Motor neuron (in vitro differentiated cells): ENCODE measurements around the gene RBM15. TPM values are rescaled to one million over a fixed set of nuclear protein-coding genes. Genes with fewer than 3 reads are reported as not detected.

Experiments used
- ATAC-seq, 8 experiments: fragments of 200-7000 bp; cut with Tn5 transposase; replicated peaks in 6 of 8; 2 replicates each; pipeline ENCODE4 v1.8.0; 2021; ENCODE audit warnings: mild to moderate bottlenecking in 8 of 8, moderate library complexity in 8 of 8
- H3K27ac ChIP-seq, 2 donors: fragments of 250-450 bp; sonication (Bioruptor Pico); 2 replicates each; pipeline ENCODE4 v1.9.0; 2021; ENCODE audit warnings: antibody characterized with exemption in 2 of 2, mild to moderate bottlenecking in 2 of 2, moderate library complexity in 1 of 2
- H3K4me1 ChIP-seq, 2 donors: fragments of 250-450 bp; sonication (Bioruptor Pico); replicated peaks in 1 of 2; 2 replicates each; pipeline ENCODE4 v1.6.1; 2021; ENCODE audit warnings: antibody characterized with exemption in 2 of 2, mild to moderate bottlenecking in 2 of 2, moderate library complexity in 1 of 2
- H3K4me3 ChIP-seq, 5 donors: fragments of 250-450 bp; sonication (Bioruptor Pico); 2 replicates each; pipeline ENCODE4 v1.9.0; 2021; ENCODE audit warnings: antibody characterized with exemption in 5 of 5, mild to moderate bottlenecking in 5 of 5, moderate library complexity in 4 of 5
- WGBS, 10 experiments: fragments of 450-650 bp; shearing (Covaris generic); methylation state at CpG; one replicate each; pipeline ENCODE4 v1.0.0; 2022; 5-methylcytosine and 5-hydroxymethylcytosine counted together
- in situ Hi-C, 9 experiments: fragments of 400-800 bp; cut with MboI; loops; one replicate each; pipeline ENCODE4 v1.15.0; 2021; ENCODE audit warnings: low sequenced_read_pairs in 9 of 9, low pct_unique_long_range_greater_than_20kb in 2 of 9; ENCODE audit not compliant: unreplicated experiment in 9 of 9
- total RNA-seq, 8 experiments: library from RNA; unstranded; fragments of 300-600 nt; gene quantifications; 2 replicates each; pipeline versions ENCODE4 v1.2.3 to v1.2.4, GENCODE V29; 2022

Gene RBM15
- total RNA-seq, 8 experiments from 2014 or later, result 17.9 to 49.7 (median 36.7) TPM

GRCh38 chr1:110370827-110371226 is 31.6 kb downstream of the RBM15 start:
- peak in 7 of 8 experiments; percentile 61 to 92 (median 73) for ATAC-seq
- Histone ChIP-seq H3K4me3 (no peak overlapping the region), H3K27ac (no peak overlapping the region), H3K4me1 (no peaks in the 10 kb centered on the region)
- in situ Hi-C loops, result no loop called here
- 0 to 86% (median 62%) methylated on average over 1 of the region's 1 CpG; no CpG with 5 or more reads in 2 of the 10 experiments for WGBS, 10 experiments

GRCh38 chr1:110375490-110375889 is 36.3 kb downstream of the RBM15 start:
- Histone ChIP-seq H3K4me1 (no peaks in the 10 kb centered on the region), H3K27ac (no peak overlapping the region), H3K4me3 (no peak overlapping the region)
- 86 to 100% (median 100%) methylated on average over 1 of the region's 1 CpG; no CpG with 5 or more reads in 3 of the 10 experiments for WGBS, 10 experiments
- in situ Hi-C loops, result no loop called here
- no peak for ATAC-seq

GRCh38 chr1:110380672-110381283 is 41.6 kb downstream of the RBM15 start:
- Histone ChIP-seq H3K27ac (no peak overlapping the region), H3K4me1 (no peaks in the 10 kb centered on the region), H3K4me3 (no peak overlapping the region)
- WGBS, 10 experiments, result 80 to 98% (median 91%) methylated on average over 4 to 10 of the region's 10 CpGs
- no peak for ATAC-seq
- in situ Hi-C loops, result no loop called here

DNA sequence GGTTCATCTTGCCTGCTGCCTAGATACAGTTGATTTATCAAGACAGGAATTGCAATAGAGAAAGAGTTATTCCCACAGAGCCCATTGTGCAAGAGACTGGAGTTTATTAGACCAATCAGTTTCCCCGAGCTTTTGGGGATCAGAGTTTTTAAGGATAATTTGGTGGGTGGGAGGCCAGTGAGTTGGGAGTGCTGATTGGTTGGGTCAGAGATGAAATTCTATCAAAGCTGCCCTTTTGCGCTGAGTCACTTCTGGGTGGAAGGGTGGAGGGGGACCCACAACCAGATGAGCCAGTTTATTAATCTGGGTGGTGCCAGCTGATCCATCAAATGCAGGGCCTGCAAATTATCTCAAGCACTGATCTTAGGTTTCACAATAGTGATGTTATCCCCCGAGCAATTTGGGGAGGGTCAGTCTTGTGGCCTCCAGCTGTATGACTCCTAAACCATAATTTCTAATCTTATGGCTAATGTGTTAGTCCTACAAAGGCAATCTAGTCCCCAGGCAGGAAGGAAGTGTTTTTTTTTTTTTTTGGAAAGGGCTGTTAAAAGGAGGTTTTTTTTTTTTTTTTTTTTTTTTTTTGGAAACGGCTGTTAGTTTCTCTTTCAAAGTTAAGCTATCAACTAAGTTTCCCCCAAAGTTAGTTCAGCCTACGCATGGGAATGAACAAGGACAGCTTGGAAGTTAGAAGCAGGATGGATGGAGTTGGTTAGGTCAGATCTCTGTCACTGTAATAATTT is 44.2 kb downstream of the RBM15 start:
- H3K4me1 ChIP-seq, result no peaks in the 10 kb centered on the region
- 64 to 100% (median 82%) methylated on average over 1 to 5 of the region's 5 CpGs for WGBS, 10 experiments
- H3K4me3 ChIP-seq, result no peak overlapping the region
- peak in 3 of 8 experiments; percentile 27 to 93 (median 90) for ATAC-seq
- H3K27ac ChIP-seq, result no peak overlapping the region
- in situ Hi-C loops, result no loop called here

GRCh38 chr1:110384581-110385321 is 45.6 kb downstream of the RBM15 start:
- no peak overlapping the region for H3K4me3 ChIP-seq
- no peak for ATAC-seq
- in situ Hi-C loops, result no loop called here
- 93 to 100% (median 97%) methylated on average over 1 to 16 of the region's 19 CpGs; no CpG with 5 or more reads in 2 of the 10 experiments for WGBS, 10 experiments
- H3K27ac ChIP-seq, result no peak overlapping the region
- no peaks in the 10 kb centered on the region for H3K4me1 ChIP-seq

DNA sequence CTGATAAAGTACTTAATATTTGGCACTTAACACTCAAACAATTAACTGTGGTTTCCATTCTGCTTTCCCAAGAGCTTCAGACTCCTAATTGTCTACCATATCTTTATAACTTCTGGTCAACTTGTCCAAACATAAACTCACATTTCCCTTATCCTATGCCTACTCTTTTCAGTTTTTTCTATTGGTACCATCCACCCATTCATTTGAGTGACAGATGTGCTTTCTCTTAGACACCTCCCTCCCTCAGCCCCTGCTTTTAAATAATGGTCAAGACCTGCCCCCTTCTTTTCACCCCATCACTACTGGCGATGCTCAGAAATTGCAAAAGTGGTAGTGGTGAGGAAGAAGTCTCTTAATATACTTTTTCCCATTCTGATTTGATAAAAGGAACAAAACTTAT is 46.2 kb downstream of the RBM15 start:
- no peak for ATAC-seq
- Histone ChIP-seq H3K27ac (no peak overlapping the region), H3K4me3 (no peak overlapping the region), H3K4me1 (no peaks in the 10 kb centered on the region)
- in situ Hi-C loops, result no loop called here
- 80 to 100% (median 100%) methylated on average over 1 of the region's 1 CpG; no CpG with 5 or more reads in 3 of the 10 experiments for WGBS, 10 experiments

- no peak for ATAC-seq
- peaks cover 0 to 3% of the 10 kb centered on the region in 2 donors for H3K4me1 ChIP-seq
- no peak overlapping the region for H3K27ac ChIP-seq
- 91 to 100% (median 100%) methylated on average over 1 of the region's 1 CpG; no CpG with 5 or more reads in 3 of the 10 experiments for WGBS, 10 experiments
- H3K4me3 ChIP-seq, result no peak overlapping the region
- in situ Hi-C loops, result no loop called here
Observed at GRCh38 chr1:110387048-110387754, 48.0 kb downstream of the RBM15 start.

DNA sequence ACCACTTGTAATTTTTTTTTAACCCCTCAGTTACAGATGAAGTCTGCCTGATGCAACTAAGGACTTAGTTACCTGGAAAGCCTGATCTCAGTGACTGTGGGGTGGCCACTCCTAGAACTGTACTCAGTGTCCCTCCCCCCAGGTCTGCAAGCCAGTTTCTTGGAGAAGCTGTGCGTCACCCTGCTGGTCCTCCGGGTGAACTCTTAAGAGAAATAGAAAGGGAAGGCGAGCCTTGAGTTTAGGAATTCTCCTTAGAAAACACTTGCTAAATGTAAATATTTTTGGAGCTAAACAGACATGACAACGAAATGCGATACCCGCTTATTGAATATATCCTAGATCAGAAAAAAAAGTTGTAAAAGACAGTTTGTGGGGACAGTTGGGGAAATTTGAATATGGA is 50.9 kb downstream of the RBM15 start:
- Histone ChIP-seq H3K4me3 (no peak overlapping the region), H3K27ac (no peak overlapping the region), H3K4me1 (peaks cover 0 to 3% of the 10 kb centered on the region in 2 donors)
- peak in 3 of 8 experiments; percentile 62 to 72 (median 65) for ATAC-seq
- in situ Hi-C loops, result no loop called here
- WGBS, 10 experiments, result 7 to 89% (median 86%) methylated on average over 3 to 6 of the region's 6 CpGs

DNA sequence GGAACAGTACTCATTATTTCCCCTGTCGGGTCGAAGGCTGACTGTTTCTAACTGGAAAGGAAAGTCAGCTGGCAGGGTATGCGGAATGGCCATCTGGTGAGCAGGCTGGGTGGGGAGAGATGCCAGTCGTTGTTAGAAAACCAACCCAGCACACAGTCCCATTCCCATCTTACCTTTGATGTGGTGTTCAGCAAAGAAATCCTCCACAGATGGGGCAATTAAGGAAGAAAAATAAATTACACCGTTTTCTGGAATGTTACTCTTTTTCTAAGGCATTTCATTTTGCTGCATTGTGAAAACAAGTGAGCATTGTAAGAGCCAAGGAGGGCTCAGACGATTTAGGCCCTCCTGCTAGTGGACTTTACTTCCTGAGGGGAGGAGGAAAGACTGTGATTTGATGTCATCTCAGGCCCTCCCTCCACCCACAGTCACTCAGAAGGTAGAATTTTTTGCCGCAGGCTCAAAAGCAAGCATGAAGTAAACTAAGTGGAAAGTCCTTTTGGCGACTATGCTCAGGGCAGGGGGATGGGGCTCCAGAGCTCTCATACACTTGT is 51.6 kb downstream of the RBM15 start, which contains the start of gene SLC16A4:
SLC16A4 (minus strand) TSS at position 335 of the 554 bp plus-strand sequence. CDS start 1,703 bp downstream, outside the sequence.
- in situ Hi-C loops, result no loop called here
- Histone ChIP-seq H3K4me3 (no peak within 1 kb of the TSS), H3K4me1 (peaks cover 0 to 3% of the 10 kb centered on the region in 2 donors), H3K27ac (no peak within 1 kb of the TSS)
- ATAC-seq, result peak in 7 of 8 experiments; percentile 16 to 86 (median 57)
- 0 to 67% (median 23%) methylated on average over 1 to 8 of the region's 8 CpGs; no CpG with 5 or more reads in 2 of the 10 experiments for WGBS, 10 experiments

DNA sequence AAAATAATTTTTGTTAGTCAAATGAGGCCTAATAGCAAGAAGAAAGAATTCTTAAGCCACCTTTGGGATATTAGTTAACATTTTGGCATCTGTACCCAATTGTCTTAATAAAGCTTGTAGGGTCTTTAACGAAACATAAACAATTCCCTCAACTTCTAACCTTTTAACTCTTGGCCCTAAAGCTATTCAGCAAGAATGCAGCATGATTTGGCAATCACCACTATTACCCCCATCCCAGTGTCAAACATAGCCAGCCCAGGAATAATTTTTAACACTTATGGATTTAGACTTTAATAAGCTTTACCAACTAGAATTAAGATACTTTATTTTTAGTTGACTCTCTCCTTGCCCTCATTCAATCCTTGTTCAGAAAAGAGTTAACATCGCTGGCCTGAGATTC is 54.1 kb downstream of the RBM15 start:
- no peak overlapping the region for H3K4me3 ChIP-seq
- WGBS, 10 experiments, result 80 to 100% (median 89%) methylated on average over 1 to 2 of the region's 2 CpGs
- H3K27ac ChIP-seq, result no peak overlapping the region
- H3K4me1 ChIP-seq, result peaks cover 0 to 3% of the 10 kb centered on the region in 2 donors
- in situ Hi-C loops, result no loop called here
- no peak for ATAC-seq

DNA sequence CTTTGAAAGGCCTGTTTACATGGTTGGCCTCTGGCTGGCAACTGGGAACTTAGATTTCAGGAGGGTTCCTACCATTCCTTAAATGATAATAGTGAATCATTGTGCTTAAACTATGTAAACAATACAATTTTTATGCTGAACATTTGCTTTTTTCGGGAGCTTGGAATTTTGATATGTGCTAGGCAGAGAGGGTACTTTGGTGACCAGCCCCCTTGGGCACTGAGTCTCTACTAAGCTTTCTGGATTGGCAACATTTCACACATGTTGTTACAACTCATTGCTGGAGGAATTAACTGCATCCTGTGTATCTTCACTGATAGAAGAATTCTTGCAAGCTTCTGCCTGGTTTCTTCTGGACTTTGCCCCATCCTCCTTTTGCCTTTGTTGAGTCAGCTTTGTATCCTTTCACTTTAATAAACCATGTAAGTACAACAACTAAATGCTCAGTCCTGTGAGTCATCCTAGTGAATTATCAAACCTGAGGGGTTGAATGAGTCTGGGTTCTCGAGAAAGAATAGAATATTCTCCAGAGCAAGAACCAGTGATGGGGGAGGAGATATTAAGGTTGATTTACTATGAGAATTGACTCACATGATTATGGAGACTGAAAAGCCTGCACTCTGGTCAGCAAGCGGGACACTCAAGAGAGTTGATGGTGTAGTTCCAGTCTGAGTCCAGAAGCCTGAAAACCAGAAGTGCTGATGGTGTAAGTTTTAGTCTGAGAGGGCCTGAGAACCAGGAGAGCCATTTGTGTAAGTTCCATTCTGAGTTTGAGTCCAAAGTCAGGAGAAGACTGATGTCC is 54.7 kb downstream of the RBM15 start:
- ATAC-seq, result peak in 3 of 8 experiments; percentile 14 to 47 (median 42)
- Histone ChIP-seq H3K4me3 (no peak overlapping the region), H3K4me1 (peaks cover 0 to 3% of the 10 kb centered on the region in 2 donors), H3K27ac (no peak overlapping the region)
- in situ Hi-C loops, result no loop called here
- 0 to 85% (median 54%) methylated on average over 1 to 3 of the region's 3 CpGs for WGBS, 10 experiments

DNA sequence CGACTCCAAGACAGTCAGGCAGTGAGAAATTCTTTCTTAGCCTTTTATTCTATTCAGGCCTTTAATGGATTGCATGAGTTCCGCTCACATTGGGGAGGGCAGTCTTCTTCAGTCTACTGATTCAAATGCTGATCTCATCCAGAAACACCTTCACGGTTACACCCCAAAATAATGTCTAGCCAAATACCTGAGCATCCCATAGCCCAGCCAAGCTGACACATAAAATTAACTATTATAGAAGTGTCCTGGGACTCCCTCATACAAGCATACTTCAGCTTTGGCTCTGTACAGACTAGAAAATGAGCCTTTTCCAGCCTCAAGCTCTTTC is 55.3 kb downstream of the RBM15 start:
- Histone ChIP-seq H3K4me1 (peaks cover 0 to 3% of the 10 kb centered on the region in 2 donors), H3K4me3 (no peak overlapping the region), H3K27ac (no peak overlapping the region)
- ATAC-seq, result no peak
- WGBS, 10 experiments, result 80 to 100% (median 93%) methylated on average over 1 to 3 of the region's 3 CpGs; no CpG with 5 or more reads in 2 of the 10 experiments
- in situ Hi-C loops, result no loop called here
